ENCODE results near the gene PFDN2.
"Not testable (repeated sequence)": the region's sequence is repeated elsewhere in the genome, so short reads cannot be mapped to it uniquely, and the experiment has no call there.

Gene PFDN2

GRCh38 chr1:161137881-161138280 is 20.0 kb upstream of the PFDN2 start:
- no peak for DNase-seq

- no peak for DNase-seq
Measured at GRCh38 chr1:161133220-161133740, 15.4 kb upstream of the PFDN2 start.

- peak; percentile 99 for DNase-seq
Measured at GRCh38 chr1:161132410-161133219, 14.8 kb upstream of the PFDN2 start, which contains the start of gene DEDD. Gene DEDD (minus strand): TSS chr1:161132667. CDS start chr1:161124462, 8,205 bp downstream.

- peak; percentile 35 for DNase-seq
Measured at GRCh38 chr1:161131523-161132409, 13.9 kb upstream of the PFDN2 start.

GRCh38 chr1:161130266-161130665 is 12.4 kb upstream of the PFDN2 start:
- DNase-seq = no peak

GRCh38 chr1:161128591-161129420 is 11.0 kb upstream of the PFDN2 start:
- no peak for DNase-seq

- DNase-seq = peak; percentile 42
Measured at GRCh38 chr1:161127649-161128048, 9.8 kb upstream of the PFDN2 start.

- no peak for DNase-seq
Measured at GRCh38 chr1:161122967-161123366, 5.1 kb upstream of the PFDN2 start.

- DNase-seq = peak; percentile 48
Measured at GRCh38 chr1:161121834-161122233, 4.0 kb upstream of the PFDN2 start.

GRCh38 chr1:161121042-161121650 is 3.3 kb upstream of the PFDN2 start:
- no peak for DNase-seq

GRCh38 chr1:161119092-161119903 is 1.5 kb upstream of the PFDN2 start:
- DNase-seq = peak; percentile 89

- DNase-seq = not testable (repeated sequence)
Measured at GRCh38 chr1:161115961-161116360, 1.9 kb downstream of the PFDN2 start.

GRCh38 chr1:161115132-161115711 is 2.6 kb downstream of the PFDN2 start:
- DNase-seq = no peak

- no peak for DNase-seq
Measured at GRCh38 chr1:161114556-161114955, 3.3 kb downstream of the PFDN2 start.

- no peak for DNase-seq
Measured at GRCh38 chr1:161113915-161114314, 3.9 kb downstream of the PFDN2 start.

- DNase-seq = peak; percentile 49
Measured at GRCh38 chr1:161111527-161111926, 6.3 kb downstream of the PFDN2 start.

GRCh38 chr1:161111117-161111516 is 6.7 kb downstream of the PFDN2 start:
- DNase-seq = no peak

- no peak for DNase-seq
Measured at GRCh38 chr1:161106431-161106830, 11.4 kb downstream of the PFDN2 start.

GRCh38 chr1:161100556-161100955 is 17.3 kb downstream of the PFDN2 start:
- no peak for DNase-seq

GRCh38 chr1:161099090-161099802 is 18.6 kb downstream of the PFDN2 start:
- no peak for DNase-seq
